Activated CD4-positive, alpha-beta memory T cell treated with anti-CD3 and anti-CD28 coated beads, Interleukin-2, amount 10 ng/mL, durations not matched to agents 7 days and 5 days (primary cell): ENCODE data around the gene FAM174B. TPM values are rescaled to one million over a fixed set of nuclear protein-coding genes. Genes with fewer than 3 reads are reported as not detected.

Source experiments
- CTCF ChIA-PET: fragments of 350-600 bp; sonication (Branson Sonifier 250); formaldehyde crosslinking; loops from one replicate; lab custom pipeline; 2021; ENCODE audit warnings: antibody characterized with exemption, inconsistent platforms; lab: Charles Lee
- POLR2A ChIA-PET: fragments of 350-600 bp; sonication (Branson Sonifier 250); formaldehyde crosslinking; loops from one replicate; lab custom pipeline; 2021; ENCODE audit warnings: antibody characterized with exemption; lab: Charles Lee
- DNase-seq: peaks from one replicate; pipeline ENCODE4 v3.0.0-alpha.2; 2020
- H3K27ac Mint-ChIP-seq: one replicate; pipeline ENCODE4 v1.8.0; 2021; ENCODE audit warnings: mild to moderate bottlenecking, mixed read lengths
- H3K27me3 Mint-ChIP-seq: one replicate; pipeline ENCODE4 v1.8.0; 2021; ENCODE audit warnings: mixed read lengths
- H3K36me3 Mint-ChIP-seq: one replicate; pipeline ENCODE4 v1.8.0; 2021; ENCODE audit warnings: low read depth, mixed read lengths
- H3K4me1 Mint-ChIP-seq: one replicate; pipeline ENCODE4 v1.8.0; 2021; ENCODE audit warnings: mixed read lengths
- H3K4me3 Mint-ChIP-seq: one replicate; pipeline ENCODE4 v1.8.0; 2021; ENCODE audit warnings: mild to moderate bottlenecking, mixed read lengths
- H3K9me3 Mint-ChIP-seq: one replicate; pipeline ENCODE4 v1.8.0; 2021; ENCODE audit warnings: mixed read lengths
- total RNA-seq, 2 experiments: library from RNA; stranded (reverse); gene quantifications; one replicate each; pipeline ENCODE4 v1.2.3, GENCODE V29; 2021

Gene FAM174B
- total RNA-seq, 2 experiments from 2014 or later, result 2.8 to 3.0 TPM

DNA sequence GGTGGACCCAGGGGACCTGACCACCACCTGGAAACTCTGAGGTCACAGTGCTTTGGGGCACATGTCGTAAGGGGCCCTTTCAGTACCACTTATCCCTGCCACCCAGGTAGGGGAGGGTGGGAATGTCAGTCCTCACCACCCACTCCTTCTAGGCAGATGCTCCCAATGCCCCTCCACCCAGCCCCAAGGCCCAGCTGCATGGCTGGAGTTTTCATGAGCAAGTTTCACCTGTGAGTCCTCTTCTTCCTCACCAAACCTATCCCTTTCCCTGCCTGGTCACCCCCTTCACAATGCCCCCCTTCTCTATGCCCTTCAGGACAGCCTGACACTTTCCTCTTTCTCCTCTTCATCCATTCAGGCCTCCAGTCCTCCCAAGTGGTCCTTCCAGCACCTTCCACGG lies 9.8 kb downstream of the FAM174B start:
- ChIA-PET POLR2A (no interaction called here), CTCF (no interaction called here)
- no peak for DNase-seq
- Mint-ChIP-seq H3K36me3 (no peaks in the 10 kb centered on the region), H3K9me3 (no peaks in the 10 kb centered on the region), H3K27me3 (peaks cover 10% of the 10 kb centered on the region), H3K4me3 (no peak overlapping the region), H3K4me1 (no peaks in the 10 kb centered on the region), H3K27ac (no peak overlapping the region)

DNA sequence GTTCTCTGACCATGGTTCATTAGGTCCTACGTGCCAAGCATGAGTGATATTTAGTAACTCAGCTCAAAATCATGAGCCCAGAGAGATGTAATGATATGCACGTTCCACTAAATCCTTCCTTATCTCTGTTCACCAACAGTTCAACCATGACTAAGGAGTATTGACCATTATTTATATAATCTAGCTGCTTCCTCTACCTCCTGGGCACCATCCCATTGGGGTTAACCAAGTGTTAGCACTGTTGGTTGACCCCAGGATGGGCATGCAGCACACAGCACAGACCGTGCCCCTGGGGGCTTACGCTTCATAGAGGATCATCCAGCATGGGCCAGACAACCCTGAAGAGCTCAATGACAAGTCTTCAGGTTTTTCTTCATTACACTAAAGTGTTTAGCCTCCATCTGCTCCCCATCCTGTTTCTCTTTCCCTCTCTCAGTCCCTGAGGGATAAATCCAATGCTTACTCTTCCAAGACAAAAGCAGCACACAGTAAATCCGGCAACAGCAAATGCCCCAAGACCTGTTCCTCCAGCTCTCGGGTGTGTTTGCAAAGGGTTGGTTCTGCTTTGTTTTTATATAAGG lies 10.4 kb downstream of the FAM174B start:
- no peaks in the 10 kb centered on the region for H3K36me3 Mint-ChIP-seq
- no peak overlapping the region for H3K27ac Mint-ChIP-seq
- POLR2A ChIA-PET, result no interaction called here
- H3K9me3 Mint-ChIP-seq, result no peaks in the 10 kb centered on the region
- DNase-seq, result no peak
- no peak overlapping the region for H3K4me3 Mint-ChIP-seq
- CTCF ChIA-PET, result no interaction called here
- peaks cover 10% of the 10 kb centered on the region for H3K27me3 Mint-ChIP-seq
- no peaks in the 10 kb centered on the region for H3K4me1 Mint-ChIP-seq

DNA sequence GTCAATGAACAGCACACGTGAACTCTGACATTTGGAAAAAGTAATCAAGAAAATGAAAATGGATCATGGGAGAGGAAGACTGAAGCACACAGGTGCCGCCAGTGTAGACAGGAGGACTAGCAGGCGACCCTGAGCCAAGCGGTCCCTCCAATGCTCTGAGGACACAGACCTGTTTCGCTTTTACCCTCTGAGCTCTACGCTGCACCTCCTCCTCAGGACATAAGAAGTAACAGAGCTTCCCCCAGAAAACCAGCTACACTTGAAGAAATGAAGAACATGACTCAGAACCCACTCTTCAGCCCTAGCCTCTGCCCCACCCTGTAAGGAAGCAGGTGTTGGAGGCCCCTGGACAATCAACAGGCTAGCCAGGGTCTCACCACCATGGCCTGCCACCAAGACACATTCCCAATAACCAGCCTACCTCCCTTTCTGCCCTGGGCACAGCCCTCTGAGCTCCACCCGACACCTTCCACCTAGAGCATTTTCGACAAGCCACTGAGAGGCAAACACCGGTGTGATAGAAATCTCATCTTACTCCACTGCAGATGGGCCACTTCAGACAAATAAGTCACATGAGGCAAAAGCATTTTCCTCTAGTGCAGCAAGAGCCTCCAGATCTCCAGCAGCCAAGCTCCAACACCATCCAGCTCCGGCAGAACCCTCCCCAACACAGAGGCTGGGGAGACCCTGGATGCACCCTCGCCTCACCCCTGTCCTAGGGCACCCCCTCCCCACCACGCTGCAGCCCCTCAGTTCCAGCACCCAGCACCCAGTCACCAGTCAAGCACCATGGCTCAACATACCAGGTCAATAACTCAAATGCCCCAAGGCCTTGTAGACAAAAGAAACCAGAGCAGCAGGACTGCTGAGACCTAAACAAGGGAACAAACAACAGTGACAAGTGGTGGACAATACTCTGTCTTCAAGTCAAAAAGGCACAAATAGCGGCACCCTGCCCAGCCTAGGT lies 11.4 kb downstream of the FAM174B start:
- POLR2A ChIA-PET, result no interaction called here
- CTCF ChIA-PET, result no interaction called here
- Mint-ChIP-seq H3K4me3 (no peak overlapping the region), H3K36me3 (no peaks in the 10 kb centered on the region), H3K27me3 (peaks cover 14% of the 10 kb centered on the region), H3K27ac (no peak overlapping the region), H3K4me1 (no peaks in the 10 kb centered on the region), H3K9me3 (no peaks in the 10 kb centered on the region)
- DNase-seq, result no peak

DNA sequence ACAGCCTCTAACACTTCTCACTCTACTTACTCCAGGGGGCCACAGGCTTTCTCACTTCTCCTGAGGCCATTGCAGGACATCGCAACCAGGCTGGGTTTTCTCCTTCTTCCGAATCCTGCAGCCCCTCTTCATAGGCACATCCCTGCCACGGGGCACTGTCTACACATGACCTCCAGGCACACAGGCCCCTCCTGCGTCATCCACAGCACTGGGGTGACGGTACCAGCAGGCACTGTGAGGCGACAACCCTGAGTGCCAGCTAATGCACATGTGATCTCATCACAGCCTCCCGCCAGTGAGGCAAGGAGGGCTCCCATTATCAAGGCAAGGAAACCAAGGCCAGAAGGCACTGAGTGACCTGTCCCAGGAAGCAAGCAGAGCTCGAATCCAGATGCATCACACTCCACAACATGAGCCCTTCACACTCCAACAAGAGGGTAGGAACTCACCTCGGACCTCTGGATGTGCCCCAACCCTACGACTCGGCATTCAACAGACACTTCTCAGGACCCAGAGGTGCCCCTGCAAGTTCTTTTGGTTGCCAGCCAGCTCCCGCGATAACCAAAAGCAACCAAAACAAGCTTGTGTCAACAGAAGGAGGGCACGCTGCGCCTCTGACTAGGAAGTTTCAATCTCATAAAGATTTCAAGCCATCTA lies 16.7 kb downstream of the FAM174B start:
- no peak for DNase-seq
- Mint-ChIP-seq H3K4me1 (peaks cover 2% of the 10 kb centered on the region), H3K36me3 (no peaks in the 10 kb centered on the region), H3K27me3 (peaks cover 10% of the 10 kb centered on the region), H3K27ac (no peak overlapping the region), H3K9me3 (no peaks in the 10 kb centered on the region), H3K4me3 (no peak overlapping the region)
- POLR2A ChIA-PET, result no interaction called here
- CTCF ChIA-PET, result no interaction called here

DNA sequence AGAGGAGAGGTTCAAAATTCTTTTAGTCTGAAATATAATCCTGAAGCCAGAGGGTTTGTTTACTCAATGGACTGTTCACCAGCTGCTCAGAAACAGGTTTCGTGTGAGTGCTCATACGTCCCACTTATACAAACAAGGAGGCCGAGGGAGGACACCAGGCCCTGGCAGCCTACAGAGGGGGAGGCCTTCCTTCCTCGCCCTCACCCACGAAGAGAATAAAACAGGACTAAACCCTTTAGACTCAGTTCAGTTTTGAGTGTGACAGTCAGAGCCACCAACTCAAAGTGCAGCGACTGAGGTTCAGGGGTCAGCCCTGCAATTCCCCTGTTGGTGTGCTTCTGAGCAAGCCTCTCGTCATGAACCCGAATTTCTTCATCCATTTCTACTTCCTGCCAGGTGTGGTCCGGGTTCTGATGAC lies 17.3 kb downstream of the FAM174B start:
- Mint-ChIP-seq H3K27ac (no peak overlapping the region), H3K4me1 (peaks cover 2% of the 10 kb centered on the region), H3K9me3 (no peaks in the 10 kb centered on the region), H3K36me3 (no peaks in the 10 kb centered on the region), H3K4me3 (no peak overlapping the region), H3K27me3 (peaks cover 10% of the 10 kb centered on the region)
- ChIA-PET POLR2A (no interaction called here), CTCF (no interaction called here)
- no peak for DNase-seq

DNA sequence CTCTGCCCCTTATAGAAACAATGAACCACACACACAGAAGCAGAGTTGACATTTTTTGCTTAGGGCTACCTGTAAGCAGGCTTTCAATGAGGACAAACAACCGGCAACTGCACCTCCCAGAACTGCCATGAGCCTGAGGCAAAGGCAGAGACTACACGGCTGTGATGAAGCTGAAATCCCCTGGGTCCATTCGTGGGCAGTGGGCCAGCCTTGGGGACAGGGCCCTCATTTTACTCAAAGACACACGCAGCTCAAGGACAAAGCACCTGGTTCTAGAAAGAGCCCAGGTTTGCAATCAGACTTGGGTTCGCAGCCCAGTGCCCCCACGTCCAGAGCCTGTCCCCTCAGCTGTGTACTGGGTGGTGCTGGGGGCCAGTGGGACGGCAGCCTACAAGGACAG lies 17.9 kb downstream of the FAM174B start:
- no peak overlapping the region for H3K4me3 Mint-ChIP-seq
- no peak overlapping the region for H3K27ac Mint-ChIP-seq
- ChIA-PET CTCF (no interaction called here), POLR2A (no interaction called here)
- H3K27me3 Mint-ChIP-seq, result peaks cover 14% of the 10 kb centered on the region
- DNase-seq, result no peak
- peaks cover 2% of the 10 kb centered on the region for H3K4me1 Mint-ChIP-seq
- H3K36me3 Mint-ChIP-seq, result no peaks in the 10 kb centered on the region
- no peaks in the 10 kb centered on the region for H3K9me3 Mint-ChIP-seq

DNA sequence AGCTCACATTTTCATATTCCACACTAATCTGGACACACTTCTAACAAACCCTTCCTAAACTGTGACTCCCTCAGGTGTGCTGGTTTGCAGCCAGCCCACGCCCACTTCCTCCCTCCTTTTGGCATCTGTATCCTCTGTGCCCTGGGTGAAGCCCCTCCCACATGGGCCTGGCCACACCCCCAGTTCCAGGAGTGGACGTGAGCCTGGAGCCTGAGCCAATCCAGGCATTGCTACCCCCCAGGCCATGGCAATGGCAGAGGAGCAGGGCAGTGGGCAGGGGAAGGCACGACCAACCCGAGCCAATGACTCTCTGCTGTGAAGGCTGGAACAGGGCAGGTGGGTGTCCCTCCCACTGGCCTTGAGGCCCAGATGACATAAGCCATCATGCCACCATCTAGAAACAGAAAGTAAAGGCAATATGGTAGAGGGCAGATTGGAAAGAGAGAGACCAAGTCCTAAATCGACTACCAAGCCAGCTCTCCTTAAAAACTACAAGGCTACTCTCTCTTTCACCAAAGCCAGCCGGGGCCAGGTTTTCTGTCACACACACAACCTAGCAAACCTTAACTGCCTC lies 18.6 kb downstream of the FAM174B start:
- ChIA-PET POLR2A (no interaction called here), CTCF (no interaction called here)
- no peak overlapping the region for H3K27ac Mint-ChIP-seq
- no peak for DNase-seq
- no peak overlapping the region for H3K4me3 Mint-ChIP-seq
- H3K27me3 Mint-ChIP-seq, result peaks cover 11% of the 10 kb centered on the region
- no peaks in the 10 kb centered on the region for H3K9me3 Mint-ChIP-seq
- no peaks in the 10 kb centered on the region for H3K36me3 Mint-ChIP-seq
- peaks cover 2% of the 10 kb centered on the region for H3K4me1 Mint-ChIP-seq

DNA sequence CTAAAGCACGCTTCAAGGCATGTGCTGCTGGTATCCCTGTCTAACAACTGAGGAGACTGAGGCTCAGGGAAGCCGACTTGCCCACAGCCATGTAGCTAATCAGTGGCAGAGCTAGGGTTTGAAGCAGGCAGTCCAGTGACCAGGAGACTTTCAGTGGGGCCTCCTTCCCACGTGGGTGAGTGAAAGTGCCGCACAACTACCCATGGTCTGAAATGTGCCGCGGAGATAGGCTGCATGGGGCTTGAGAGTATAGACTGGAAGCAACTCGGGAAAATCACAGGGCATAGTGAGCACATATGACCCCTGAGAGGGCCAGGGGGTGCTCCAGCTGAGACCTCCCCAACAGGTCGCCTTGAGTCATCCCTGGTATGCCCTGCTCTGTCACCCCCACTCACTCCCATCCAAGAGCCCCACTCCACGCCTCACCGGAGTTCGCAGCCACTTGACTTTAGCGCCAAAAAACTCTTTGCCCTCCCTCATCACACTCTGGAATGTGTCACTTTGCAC lies 19.1 kb downstream of the FAM174B start:
- DNase-seq, result no peak
- CTCF ChIA-PET, result interaction anchor here (0.6 kb wide), 1 partner anchor 8 kb away, joined by 4 read pairs; no protein-coding TSS in a partner anchor
- POLR2A ChIA-PET, result no interaction called here
- H3K36me3 Mint-ChIP-seq, result no peaks in the 10 kb centered on the region
- no peak overlapping the region for H3K4me3 Mint-ChIP-seq
- peaks cover 2% of the 10 kb centered on the region for H3K4me1 Mint-ChIP-seq
- no peaks in the 10 kb centered on the region for H3K9me3 Mint-ChIP-seq
- H3K27ac Mint-ChIP-seq, result no peak overlapping the region
- H3K27me3 Mint-ChIP-seq, result peaks cover 8% of the 10 kb centered on the region

DNA sequence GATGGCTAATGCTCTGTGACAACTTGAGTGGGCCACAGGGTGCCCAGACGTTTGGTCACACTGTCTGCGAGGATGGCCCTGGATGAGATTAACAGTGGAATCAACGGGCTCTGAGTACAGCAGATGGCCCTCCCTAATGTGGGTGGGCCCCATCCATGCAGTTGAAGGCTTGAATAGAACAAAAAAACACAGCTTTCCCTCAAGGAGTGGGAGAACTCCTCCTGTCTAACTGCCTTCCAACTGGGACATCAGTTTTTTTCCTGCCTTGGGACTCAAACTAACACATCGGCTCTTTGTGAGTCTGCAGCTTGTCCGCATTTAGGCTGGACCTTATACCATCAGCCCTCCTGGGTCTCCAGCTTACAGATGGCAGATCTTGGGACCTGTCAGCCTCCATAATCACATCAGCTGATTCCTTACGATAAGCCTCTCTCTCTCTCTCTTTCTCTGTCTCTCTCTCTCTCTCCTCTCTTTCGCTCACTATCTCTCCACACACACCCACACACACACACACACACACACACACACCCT lies 20.8 kb downstream of the FAM174B start:
- H3K27me3 Mint-ChIP-seq, result peaks cover 6% of the 10 kb centered on the region
- ChIA-PET POLR2A (no interaction called here), CTCF (no interaction called here)
- no peak overlapping the region for H3K4me3 Mint-ChIP-seq
- DNase-seq, result no peak
- no peak overlapping the region for H3K27ac Mint-ChIP-seq
- no peaks in the 10 kb centered on the region for H3K36me3 Mint-ChIP-seq
- peaks cover 6% of the 10 kb centered on the region for H3K4me1 Mint-ChIP-seq
- no peaks in the 10 kb centered on the region for H3K9me3 Mint-ChIP-seq

DNA sequence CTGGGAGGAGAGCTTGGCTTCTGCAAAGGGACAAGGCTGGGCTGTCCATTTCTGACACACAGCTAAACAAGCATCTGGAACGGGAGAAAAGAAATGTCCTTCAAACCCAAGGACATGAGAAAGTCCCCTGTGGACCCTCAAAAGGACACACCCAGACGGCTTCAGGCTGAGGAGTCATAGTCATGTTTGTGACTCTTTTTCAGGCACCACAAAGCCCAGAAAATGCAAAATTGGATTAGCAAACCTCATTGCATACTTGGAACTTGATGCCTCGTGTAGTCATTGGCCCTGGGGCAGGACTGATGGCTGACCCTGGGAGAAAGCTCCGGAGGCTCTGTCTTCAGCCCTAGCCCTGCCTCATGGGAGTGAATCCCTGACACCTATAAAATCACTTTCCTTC lies 21.5 kb downstream of the FAM174B start:
- CTCF ChIA-PET, result no interaction called here
- Mint-ChIP-seq H3K36me3 (no peaks in the 10 kb centered on the region), H3K9me3 (no peaks in the 10 kb centered on the region), H3K4me1 (peaks cover 9% of the 10 kb centered on the region), H3K4me3 (no peak overlapping the region), H3K27ac (no peak overlapping the region), H3K27me3 (peaks cover 4% of the 10 kb centered on the region)
- POLR2A ChIA-PET, result no interaction called here
- no peak for DNase-seq

DNA sequence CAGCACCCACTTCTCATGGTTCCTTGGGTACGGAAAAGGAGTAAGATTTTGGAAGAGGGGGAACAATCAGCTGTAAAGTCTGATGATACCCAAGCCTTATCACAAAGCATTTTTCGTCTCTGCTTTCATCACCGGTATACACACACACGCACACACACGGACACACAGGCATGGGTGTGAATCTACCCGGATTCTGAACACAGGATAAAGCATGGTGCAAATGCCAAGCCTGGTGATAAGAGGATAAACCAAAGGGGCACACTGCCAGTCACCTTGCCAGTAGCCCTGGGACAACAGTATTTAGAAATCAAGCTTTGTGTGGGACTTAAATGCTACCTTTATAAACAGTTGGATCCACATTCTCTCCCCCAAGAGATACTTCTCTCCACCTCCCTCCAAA lies 22.2 kb downstream of the FAM174B start:
- POLR2A ChIA-PET, result no interaction called here

DNA sequence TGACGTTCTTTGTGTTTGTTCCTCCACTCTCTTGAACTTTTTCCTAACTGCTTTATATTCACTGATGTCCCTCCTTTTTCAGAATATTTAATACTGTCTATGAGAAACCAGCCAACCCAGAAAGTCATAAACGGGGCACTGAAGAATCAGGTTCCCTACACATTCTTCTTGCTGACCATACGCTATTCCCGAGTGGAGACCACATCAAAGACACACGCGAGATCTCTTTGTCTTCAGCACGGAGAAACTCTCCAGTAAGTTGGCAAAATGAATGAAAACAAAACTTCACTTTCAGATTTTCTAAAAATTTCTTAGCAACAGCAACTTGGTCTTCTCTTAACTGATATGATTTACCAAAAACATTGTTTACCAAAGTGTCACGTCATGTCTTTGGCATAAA lies 22.6 kb downstream of the FAM174B start:
- peaks cover 9% of the 10 kb centered on the region for H3K4me1 Mint-ChIP-seq
- no peak for DNase-seq
- ChIA-PET POLR2A (no interaction called here), CTCF (no interaction called here)
- H3K9me3 Mint-ChIP-seq, result no peaks in the 10 kb centered on the region
- no peak overlapping the region for H3K27ac Mint-ChIP-seq
- H3K27me3 Mint-ChIP-seq, result peaks cover 4% of the 10 kb centered on the region
- H3K36me3 Mint-ChIP-seq, result no peaks in the 10 kb centered on the region
- no peak overlapping the region for H3K4me3 Mint-ChIP-seq

More for the DNA sequence above, 22.2 kb downstream of the FAM174B start:
- DNase-seq, result no peak
- H3K27me3 Mint-ChIP-seq, result peaks cover 4% of the 10 kb centered on the region
- H3K4me3 Mint-ChIP-seq, result no peak overlapping the region
- no peaks in the 10 kb centered on the region for H3K9me3 Mint-ChIP-seq
- CTCF ChIA-PET, result no interaction called here
- H3K27ac Mint-ChIP-seq, result no peak overlapping the region
- peaks cover 9% of the 10 kb centered on the region for H3K4me1 Mint-ChIP-seq
- no peaks in the 10 kb centered on the region for H3K36me3 Mint-ChIP-seq

DNA sequence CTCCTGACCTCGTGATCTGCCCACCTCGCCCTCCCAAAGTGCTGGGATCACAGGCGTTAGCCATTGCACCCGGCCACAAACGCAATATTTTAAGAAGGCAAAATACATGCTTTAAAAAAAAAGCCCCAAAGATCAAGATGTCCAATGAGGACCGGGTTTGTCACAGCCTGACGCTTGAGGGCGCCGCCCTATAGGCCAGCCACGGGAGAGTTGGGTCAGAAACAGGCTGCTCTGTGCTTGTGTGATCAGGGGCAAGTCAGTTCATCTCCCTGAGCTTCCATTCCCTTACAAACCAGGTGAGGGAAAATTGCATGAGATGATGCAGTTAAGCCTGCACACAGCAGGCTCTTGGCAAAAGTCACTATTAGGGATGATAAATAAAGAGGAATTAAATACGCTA lies 23.9 kb downstream of the FAM174B start:
- ChIA-PET CTCF (interaction anchor here (0.6 kb wide), 1 partner anchor 564 kb away, joined by 3 read pairs; no protein-coding TSS in a partner anchor), POLR2A (no interaction called here)
- H3K4me3 Mint-ChIP-seq, result no peak overlapping the region
- no peak for DNase-seq
- H3K4me1 Mint-ChIP-seq, result peaks cover 7% of the 10 kb centered on the region
- H3K9me3 Mint-ChIP-seq, result no peaks in the 10 kb centered on the region
- H3K36me3 Mint-ChIP-seq, result no peaks in the 10 kb centered on the region
- peaks cover 4% of the 10 kb centered on the region for H3K27me3 Mint-ChIP-seq
- no peak overlapping the region for H3K27ac Mint-ChIP-seq
